ENCODE results near the gene CANX.

- TF ChIP-seq EZH2 (IDR thresholded peaks at IDR 0.05; ENCODE audit: insufficient read depth, poor library complexity, severe bottlenecking) (no peak), EZH2phosphoT487 (IDR thresholded peaks at IDR 0.05; ENCODE audit: insufficient read depth, low read depth) (no peak)
Observed at GRCh38 chr5:179696603-179697002, 2.2 kb upstream of the CANX start.

Data from GM23248 (cell line).